Vagina (tissue), 2 donors: ENCODE measurements around the gene LIPE.

Experiments
- CTCF ChIP-seq, 3 experiments: fragments of 450-650 bp in 2 of 3; fragments of 200-600 bp in 1 of 3; sonication (generic) in 1 of 3; IDR thresholded peaks; one replicate each; pipeline ENCODE4 v1.5.1; 2017 to 2019; ENCODE audit warnings: antibody characterized with exemption in 3 of 3, mild to moderate bottlenecking in 2 of 3, moderate library complexity in 2 of 3
- POLR2AphosphoS5 ChIP-seq, 2 donors: sonication (generic); formaldehyde crosslinking; IDR thresholded peaks; one replicate each; pipeline ENCODE4 v1.9.0; 2017; ENCODE audit warnings: antibody characterized with exemption in 2 of 2, mild to moderate bottlenecking in 2 of 2, low read depth in 1 of 2; ENCODE audit not compliant: insufficient read depth in 1 of 2

- TF ChIP-seq CTCF (IDR thresholded peaks at IDR 0.05): no peak
- TF ChIP-seq POLR2AphosphoS5 (IDR thresholded peaks at IDR 0.05; ENCODE audit: insufficient read depth in 1 of 2, low read depth in 1 of 2): no peak
Measured at GRCh38 chr19:42436006-42436405, 8.8 kb upstream of the LIPE start.
